HEK293 (cell line): ENCODE results near the gene FAM237A.

Experiments
- GLIS1 ChIP-seq: fragments of 450-650 bp; formaldehyde crosslinking; IDR thresholded peaks from 2 replicates; pipeline ENCODE4 v1.5.1; 2016; ENCODE audit warnings: missing biosample characterization, missing genetic modification characterization
- KLF16 ChIP-seq: fragments of 450-650 bp; formaldehyde crosslinking; IDR thresholded peaks from 2 replicates; pipeline ENCODE4 v1.5.1; 2017; ENCODE audit warnings: missing biosample characterization, missing genetic modification characterization
- KLF9 ChIP-seq: fragments of 450-650 bp; formaldehyde crosslinking; IDR thresholded peaks from 2 replicates; pipeline ENCODE4 v1.5.1; 2016; ENCODE audit warnings: missing biosample characterization, missing genetic modification characterization, low read depth
- SCRT2 ChIP-seq: fragments of 450-650 bp; formaldehyde crosslinking; IDR thresholded peaks from 2 replicates; pipeline ENCODE4 v1.5.1; 2016; ENCODE audit warnings: missing biosample characterization, missing genetic modification characterization
- ZBTB17 ChIP-seq: fragments of 450-650 bp; formaldehyde crosslinking; IDR thresholded peaks from 2 replicates; pipeline ENCODE4 v1.5.1; 2016; ENCODE audit warnings: missing biosample characterization, missing genetic modification characterization
- ZBTB48 ChIP-seq: fragments of 450-650 bp; formaldehyde crosslinking; IDR thresholded peaks from 2 replicates; pipeline ENCODE4 v1.5.1; 2016; ENCODE audit warnings: missing biosample characterization, missing genetic modification characterization
- ZNF561 ChIP-seq: fragments of 450-650 bp; IDR thresholded peaks from 2 replicates; pipeline ENCODE4 v1.5.1; 2018; ENCODE audit warnings: missing biosample characterization, missing genetic modification characterization, borderline replicate concordance
- ZNF747 ChIP-seq: fragments of 450-650 bp; formaldehyde crosslinking; IDR thresholded peaks from 2 replicates; pipeline ENCODE4 v1.5.1; 2016; ENCODE audit warnings: missing biosample characterization, missing genetic modification characterization
- TF ChIP-seq, protein P1 (sequence below): fragments of 450-650 bp; formaldehyde crosslinking; IDR thresholded peaks from 2 replicates; pipeline ENCODE4 v1.5.1; 2016; ENCODE audit warnings: missing biosample characterization, missing genetic modification characterization
- TF ChIP-seq, protein P2 (sequence below): fragments of 450-650 bp; formaldehyde crosslinking; IDR thresholded peaks from 2 replicates; pipeline ENCODE4 v1.5.1; 2016; ENCODE audit warnings: missing biosample characterization, missing genetic modification characterization, borderline replicate concordance
- TF ChIP-seq, protein P3 (sequence below): fragments of 450-650 bp; formaldehyde crosslinking; IDR thresholded peaks from 2 replicates; pipeline ENCODE4 v1.5.1; 2016; ENCODE audit warnings: missing biosample characterization, missing genetic modification characterization
- TF ChIP-seq, protein P4 (sequence below): fragments of 450-650 bp; formaldehyde crosslinking; conservative IDR thresholded peaks from 2 replicates; pipeline ENCODE4 v1.5.1; 2016; ENCODE audit warnings: low read depth, missing biosample characterization, missing genetic modification characterization
- TF ChIP-seq, protein P5 (sequence below): fragments of 450-650 bp; formaldehyde crosslinking; IDR thresholded peaks from 2 replicates; pipeline ENCODE4 v1.5.1; 2016; ENCODE audit warnings: missing biosample characterization, missing genetic modification characterization

DNA sequence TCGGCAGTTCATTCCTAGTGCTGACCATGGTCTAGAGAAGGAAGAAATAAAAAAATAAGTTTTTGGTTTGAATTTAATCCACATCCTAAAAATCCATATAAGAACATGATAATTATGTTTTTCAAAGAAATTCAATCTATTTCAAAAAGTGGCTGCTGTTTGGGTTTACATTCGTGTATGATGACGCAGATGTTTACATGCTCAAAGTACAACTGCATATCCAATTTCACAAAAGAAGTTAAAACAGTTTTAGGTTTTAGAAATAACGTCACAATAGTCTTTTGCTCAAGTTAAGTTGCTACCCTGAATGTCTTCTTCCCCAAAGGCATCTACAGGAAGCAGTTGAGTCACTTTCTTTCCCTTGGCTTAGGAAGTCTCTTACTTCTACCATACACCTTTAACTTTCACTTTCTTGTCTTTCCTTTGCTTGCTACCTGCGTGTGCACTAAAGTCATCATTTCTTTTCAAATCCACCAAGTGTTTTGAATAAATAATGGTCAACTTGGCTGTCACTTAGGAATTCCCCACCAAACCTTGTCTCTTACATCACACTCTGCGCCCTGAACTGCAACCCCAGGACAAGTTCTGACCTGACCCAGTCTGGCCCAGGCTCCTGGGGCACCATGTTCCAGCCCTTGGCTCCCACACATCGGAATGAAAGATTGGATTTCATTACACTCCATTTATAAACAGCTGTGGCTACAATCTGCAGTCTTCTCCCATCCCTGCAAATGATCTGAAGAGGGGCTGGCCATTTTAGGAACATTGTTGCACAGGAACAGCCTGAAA, 28.4 kb downstream of the FAM237A start:
- TF ChIP-seq, protein P1, sequence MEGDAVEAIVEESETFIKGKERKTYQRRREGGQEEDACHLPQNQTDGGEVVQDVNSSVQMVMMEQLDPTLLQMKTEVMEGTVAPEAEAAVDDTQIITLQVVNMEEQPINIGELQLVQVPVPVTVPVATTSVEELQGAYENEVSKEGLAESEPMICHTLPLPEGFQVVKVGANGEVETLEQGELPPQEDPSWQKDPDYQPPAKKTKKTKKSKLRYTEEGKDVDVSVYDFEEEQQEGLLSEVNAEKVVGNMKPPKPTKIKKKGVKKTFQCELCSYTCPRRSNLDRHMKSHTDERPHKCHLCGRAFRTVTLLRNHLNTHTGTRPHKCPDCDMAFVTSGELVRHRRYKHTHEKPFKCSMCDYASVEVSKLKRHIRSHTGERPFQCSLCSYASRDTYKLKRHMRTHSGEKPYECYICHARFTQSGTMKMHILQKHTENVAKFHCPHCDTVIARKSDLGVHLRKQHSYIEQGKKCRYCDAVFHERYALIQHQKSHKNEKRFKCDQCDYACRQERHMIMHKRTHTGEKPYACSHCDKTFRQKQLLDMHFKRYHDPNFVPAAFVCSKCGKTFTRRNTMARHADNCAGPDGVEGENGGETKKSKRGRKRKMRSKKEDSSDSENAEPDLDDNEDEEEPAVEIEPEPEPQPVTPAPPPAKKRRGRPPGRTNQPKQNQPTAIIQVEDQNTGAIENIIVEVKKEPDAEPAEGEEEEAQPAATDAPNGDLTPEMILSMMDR (tag by site-specific recombination), result no peak
- TF ChIP-seq, protein P2, sequence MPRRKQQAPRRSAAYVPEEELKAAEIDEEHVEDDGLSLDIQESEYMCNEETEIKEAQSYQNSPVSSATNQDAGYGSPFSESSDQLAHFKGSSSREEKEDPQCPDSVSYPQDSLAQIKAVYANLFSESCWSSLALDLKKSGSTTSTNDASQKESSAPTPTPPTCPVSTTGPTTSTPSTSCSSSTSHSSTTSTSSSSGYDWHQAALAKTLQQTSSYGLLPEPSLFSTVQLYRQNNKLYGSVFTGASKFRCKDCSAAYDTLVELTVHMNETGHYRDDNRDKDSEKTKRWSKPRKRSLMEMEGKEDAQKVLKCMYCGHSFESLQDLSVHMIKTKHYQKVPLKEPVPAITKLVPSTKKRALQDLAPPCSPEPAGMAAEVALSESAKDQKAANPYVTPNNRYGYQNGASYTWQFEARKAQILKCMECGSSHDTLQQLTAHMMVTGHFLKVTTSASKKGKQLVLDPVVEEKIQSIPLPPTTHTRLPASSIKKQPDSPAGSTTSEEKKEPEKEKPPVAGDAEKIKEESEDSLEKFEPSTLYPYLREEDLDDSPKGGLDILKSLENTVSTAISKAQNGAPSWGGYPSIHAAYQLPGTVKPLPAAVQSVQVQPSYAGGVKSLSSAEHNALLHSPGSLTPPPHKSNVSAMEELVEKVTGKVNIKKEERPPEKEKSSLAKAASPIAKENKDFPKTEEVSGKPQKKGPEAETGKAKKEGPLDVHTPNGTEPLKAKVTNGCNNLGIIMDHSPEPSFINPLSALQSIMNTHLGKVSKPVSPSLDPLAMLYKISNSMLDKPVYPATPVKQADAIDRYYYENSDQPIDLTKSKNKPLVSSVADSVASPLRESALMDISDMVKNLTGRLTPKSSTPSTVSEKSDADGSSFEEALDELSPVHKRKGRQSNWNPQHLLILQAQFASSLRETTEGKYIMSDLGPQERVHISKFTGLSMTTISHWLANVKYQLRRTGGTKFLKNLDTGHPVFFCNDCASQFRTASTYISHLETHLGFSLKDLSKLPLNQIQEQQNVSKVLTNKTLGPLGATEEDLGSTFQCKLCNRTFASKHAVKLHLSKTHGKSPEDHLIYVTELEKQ, result no peak
- TF ChIP-seq ZBTB17, result no peak
- no peak for TF ChIP-seq SCRT2 (tag by site-specific recombination)
- TF ChIP-seq KLF9 (tag by site-specific recombination), result no peak
- TF ChIP-seq GLIS1 (tag by site-specific recombination), result no peak
- TF ChIP-seq ZNF561 (tag by site-specific recombination), result no peak
- TF ChIP-seq, protein P3, sequence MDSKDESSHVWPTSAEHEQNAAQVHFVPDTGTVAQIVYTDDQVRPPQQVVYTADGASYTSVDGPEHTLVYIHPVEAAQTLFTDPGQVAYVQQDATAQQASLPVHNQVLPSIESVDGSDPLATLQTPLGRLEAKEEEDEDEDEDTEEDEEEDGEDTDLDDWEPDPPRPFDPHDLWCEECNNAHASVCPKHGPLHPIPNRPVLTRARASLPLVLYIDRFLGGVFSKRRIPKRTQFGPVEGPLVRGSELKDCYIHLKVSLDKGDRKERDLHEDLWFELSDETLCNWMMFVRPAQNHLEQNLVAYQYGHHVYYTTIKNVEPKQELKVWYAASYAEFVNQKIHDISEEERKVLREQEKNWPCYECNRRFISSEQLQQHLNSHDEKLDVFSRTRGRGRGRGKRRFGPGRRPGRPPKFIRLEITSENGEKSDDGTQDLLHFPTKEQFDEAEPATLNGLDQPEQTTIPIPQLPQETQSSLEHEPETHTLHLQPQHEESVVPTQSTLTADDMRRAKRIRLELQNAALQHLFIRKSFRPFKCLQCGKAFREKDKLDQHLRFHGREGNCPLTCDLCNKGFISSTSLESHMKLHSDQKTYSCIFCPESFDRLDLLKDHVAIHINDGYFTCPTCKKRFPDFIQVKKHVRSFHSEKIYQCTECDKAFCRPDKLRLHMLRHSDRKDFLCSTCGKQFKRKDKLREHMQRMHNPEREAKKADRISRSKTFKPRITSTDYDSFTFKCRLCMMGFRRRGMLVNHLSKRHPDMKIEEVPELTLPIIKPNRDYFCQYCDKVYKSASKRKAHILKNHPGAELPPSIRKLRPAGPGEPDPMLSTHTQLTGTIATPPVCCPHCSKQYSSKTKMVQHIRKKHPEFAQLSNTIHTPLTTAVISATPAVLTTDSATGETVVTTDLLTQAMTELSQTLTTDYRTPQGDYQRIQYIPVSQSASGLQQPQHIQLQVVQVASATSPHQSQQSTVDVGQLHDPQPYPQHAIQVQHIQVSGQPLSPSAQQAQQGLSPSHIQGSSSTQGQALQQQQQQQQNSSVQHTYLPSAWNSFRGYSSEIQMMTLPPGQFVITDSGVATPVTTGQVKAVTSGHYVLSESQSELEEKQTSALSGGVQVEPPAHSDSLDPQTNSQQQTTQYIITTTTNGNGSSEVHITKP (tag by site-specific recombination), result no peak
- no peak for TF ChIP-seq KLF16
- TF ChIP-seq ZNF747 (tag by site-specific recombination), result no peak
- TF ChIP-seq ZBTB48, result no peak
- TF ChIP-seq, protein P4, sequence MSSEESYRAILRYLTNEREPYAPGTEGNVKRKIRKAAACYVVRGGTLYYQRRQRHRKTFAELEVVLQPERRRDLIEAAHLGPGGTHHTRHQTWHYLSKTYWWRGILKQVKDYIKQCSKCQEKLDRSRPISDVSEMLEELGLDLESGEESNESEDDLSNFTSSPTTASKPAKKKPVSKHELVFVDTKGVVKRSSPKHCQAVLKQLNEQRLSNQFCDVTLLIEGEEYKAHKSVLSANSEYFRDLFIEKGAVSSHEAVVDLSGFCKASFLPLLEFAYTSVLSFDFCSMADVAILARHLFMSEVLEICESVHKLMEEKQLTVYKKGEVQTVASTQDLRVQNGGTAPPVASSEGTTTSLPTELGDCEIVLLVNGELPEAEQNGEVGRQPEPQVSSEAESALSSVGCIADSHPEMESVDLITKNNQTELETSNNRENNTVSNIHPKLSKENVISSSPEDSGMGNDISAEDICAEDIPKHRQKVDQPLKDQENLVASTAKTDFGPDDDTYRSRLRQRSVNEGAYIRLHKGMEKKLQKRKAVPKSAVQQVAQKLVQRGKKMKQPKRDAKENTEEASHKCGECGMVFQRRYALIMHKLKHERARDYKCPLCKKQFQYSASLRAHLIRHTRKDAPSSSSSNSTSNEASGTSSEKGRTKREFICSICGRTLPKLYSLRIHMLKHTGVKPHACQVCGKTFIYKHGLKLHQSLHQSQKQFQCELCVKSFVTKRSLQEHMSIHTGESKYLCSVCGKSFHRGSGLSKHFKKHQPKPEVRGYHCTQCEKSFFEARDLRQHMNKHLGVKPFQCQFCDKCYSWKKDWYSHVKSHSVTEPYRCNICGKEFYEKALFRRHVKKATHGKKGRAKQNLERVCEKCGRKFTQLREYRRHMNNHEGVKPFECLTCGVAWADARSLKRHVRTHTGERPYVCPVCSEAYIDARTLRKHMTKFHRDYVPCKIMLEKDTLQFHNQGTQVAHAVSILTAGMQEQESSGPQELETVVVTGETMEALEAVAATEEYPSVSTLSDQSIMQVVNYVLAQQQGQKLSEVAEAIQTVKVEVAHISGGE (tag by site-specific recombination), result no peak
- TF ChIP-seq, protein P5, sequence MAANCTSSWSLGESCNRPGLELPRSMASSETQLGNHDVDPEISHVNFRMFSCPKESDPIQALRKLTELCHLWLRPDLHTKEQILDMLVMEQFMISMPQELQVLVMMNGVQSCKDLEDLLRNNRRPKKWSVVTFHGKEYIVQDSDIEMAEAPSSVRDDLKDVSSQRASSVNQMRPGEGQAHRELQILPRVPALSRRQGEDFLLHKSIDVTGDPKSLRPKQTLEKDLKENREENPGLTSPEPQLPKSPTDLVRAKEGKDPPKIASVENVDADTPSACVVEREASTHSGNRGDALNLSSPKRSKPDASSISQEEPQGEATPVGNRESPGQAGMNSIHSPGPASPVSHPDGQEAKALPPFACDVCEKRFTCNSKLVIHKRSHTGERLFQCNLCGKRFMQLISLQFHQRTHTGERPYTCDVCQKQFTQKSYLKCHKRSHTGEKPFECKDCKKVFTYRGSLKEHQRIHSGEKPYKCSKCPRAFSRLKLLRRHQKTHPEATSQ, result no peak
